ENCODE measurements around the gene HOXA6.

The HOXA6 gene

DNA sequence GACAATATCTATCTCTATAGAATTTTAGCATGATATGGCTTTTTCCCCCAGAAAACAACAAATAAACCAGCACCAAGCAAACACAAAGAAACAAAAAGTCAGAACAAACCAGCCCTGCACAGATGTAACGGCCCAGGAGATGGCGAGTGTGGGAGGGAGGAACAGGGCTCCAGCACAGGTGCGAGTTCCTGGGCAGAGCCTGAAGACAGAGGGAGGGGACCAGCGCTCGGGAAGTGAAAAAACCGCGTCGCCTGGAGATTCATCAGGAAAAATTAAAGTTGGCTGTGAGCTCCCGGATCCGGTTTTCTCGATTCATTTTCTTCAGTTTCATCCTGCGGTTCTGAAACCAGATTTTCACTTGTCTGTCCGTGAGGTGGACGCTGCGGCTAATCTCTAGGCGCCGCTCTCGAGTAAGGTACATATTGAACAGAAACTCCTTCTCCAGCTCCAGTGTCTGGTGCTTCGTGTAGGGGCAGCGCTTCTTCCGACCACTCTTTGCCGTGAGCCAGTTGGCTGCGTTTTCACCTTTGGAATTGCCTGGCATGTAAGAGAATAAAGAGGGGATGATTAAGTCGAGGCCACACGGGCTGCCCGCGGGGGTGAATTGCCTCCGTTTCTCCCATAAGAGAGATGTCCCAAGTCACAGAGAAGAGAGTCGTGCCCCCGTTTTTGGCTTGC is 24.2 kb upstream of the HOXA6 start:
- peak overlapping the region; percentile 83 for H3K27ac Mint-ChIP-seq
- no peak overlapping the region for H3K4me3 Mint-ChIP-seq
- peaks cover 7% of the 10 kb centered on the region for H3K4me1 Mint-ChIP-seq (ENCODE audit: low read depth)
- H3K36me3 Mint-ChIP-seq (ENCODE audit: low read depth), result peaks cover 2% of the 10 kb centered on the region
- peaks cover 61% of the 10 kb centered on the region for H3K27me3 Mint-ChIP-seq (ENCODE audit: low read depth)
- no peaks in the 10 kb centered on the region for H3K9me3 Mint-ChIP-seq

DNA sequence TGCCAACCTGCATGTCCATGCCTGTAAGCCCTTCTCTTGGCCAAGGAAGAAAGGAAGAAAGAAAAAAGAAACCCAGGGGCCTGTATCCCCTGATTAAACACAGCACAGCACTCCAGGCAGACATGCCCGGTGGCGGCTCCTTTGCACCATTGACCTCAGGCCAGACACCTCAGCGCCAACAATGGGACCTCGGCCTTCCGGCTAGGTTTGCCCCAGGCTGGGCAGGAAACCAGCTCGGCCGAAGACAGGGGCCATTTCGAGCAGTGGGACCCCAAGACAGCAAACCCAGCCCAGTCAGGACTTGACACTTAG is 23.7 kb upstream of the HOXA6 start:
- no peak overlapping the region for H3K4me3 Mint-ChIP-seq
- H3K36me3 Mint-ChIP-seq (ENCODE audit: low read depth), result peaks cover 2% of the 10 kb centered on the region
- H3K27me3 Mint-ChIP-seq (ENCODE audit: low read depth), result peaks cover 66% of the 10 kb centered on the region
- H3K27ac Mint-ChIP-seq, result peak overlapping the region; percentile 7
- H3K9me3 Mint-ChIP-seq, result no peaks in the 10 kb centered on the region
- H3K4me1 Mint-ChIP-seq (ENCODE audit: low read depth), result peaks cover 7% of the 10 kb centered on the region

DNA sequence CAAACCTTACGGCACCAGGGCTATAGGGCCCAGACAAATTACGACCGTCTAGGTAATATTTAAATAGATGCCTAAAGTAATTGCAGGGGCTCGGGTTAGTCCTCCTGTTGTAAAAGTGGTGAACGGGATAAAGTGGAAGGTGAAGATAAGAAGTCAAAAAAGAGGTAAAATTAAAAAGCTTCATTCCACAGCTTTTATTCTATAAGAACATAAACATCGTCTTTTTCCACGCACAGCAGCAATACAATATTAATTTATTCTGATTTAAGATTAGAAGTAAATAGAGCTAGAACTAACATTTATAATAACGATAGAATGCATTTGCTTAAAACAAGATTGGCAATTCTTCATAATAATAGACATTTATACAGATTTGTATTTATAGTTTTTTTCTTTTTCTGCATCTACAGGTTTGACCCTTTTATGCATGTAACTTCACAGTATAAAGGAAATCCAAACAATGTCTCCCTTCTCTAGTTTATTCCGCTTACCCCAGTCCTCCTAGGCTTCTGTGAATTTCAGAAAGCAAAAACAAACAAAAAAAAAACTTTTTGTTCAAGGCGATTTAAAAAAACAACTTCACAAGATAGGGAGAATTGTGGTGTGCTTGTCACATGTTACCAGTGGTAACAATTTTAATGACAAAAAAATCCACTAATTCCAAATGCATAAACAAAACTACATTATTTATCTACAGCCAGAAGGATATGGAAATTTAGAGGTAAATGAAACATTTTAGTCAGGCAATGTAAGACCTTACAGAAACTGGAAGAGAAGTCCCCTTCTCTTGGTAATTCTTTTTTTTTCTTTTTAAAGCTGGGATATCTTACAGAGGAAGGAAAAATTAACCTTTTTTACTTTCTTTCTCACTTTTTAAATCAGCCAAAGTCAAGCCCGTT is 23.1 kb upstream of the HOXA6 start:
- Mint-ChIP-seq H3K27ac (peak overlapping the region; percentile 7), H3K4me1 (ENCODE audit: low read depth) (peaks cover 7% of the 10 kb centered on the region), H3K4me3 (no peak overlapping the region), H3K36me3 (ENCODE audit: low read depth) (peaks cover 2% of the 10 kb centered on the region), H3K27me3 (ENCODE audit: low read depth) (peaks cover 72% of the 10 kb centered on the region), H3K9me3 (no peaks in the 10 kb centered on the region)

DNA sequence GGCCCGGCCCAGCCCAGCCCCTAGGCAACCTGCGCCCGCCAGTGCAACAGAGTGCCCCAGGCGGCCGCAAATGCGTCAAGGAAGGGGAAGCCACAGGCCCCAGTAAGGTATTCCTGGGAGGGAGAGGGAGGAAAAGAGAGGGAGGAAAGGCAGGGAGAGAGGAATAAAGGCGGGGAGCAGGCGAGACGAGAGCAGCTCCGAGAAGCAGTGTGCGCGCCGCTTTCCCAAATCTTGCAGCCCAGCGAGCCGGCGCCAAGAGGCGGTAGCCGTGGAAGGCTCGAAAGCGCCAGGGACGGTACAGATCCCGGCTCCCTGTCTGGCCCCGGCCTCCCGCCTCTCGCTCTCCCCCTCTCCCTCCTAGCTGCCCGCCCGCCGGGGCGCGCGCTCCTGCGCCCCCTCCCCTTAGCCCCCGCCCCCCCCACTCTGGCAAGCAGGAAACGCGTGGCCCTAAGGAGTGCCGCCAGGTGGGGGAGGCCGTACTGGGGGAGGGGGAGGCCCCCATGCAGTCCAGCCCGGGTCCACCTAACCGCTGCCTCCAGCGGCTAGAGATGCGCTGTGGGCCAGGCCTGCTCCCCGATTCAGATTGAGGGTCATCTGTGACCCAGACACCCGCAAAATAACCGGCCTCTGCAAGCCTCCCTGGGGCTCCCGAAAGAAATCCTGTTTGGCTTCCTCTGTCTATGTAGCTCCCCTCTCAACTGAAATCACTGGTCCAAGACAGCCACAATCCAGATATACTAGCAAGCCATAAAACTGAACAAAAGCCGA is 22.3 kb upstream of the HOXA6 start:
- no peak overlapping the region for H3K27ac Mint-ChIP-seq

DNA sequence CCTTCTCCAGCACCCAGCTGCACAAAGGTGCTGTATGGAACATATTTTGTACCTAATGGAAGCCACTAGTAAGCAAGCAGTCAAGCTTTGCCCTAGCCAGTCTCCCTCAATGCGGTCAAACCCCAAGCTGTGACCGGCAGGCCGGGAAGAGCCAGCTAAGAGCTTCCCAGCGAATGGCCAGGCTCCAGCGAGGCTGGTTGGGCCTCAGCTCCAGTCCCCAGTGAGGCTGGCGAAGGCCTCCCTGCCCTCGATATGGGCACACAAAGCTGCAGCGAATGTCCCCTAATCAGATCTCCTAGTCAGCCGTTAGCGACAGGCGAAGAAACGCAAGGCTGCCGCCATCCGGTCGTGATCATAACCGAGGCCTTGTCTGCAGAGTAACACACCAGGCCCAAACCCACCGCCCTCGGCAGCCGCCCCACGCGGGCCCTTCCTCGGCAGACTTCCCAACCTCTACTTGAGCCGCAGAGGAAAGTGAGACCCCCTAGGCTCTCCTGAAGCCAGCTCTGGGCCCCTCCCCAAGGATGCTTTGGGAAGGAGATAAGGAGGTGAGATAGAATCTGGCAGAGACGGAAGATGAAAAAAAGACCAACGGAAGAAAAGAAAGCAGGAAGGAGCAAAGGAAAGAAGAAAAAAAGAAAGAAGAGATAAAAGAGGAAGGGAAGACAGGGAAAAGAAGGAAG is 20.8 kb upstream of the HOXA6 start:
- Mint-ChIP-seq H3K36me3 (ENCODE audit: low read depth) (peaks cover 2% of the 10 kb centered on the region), H3K27me3 (ENCODE audit: low read depth) (peaks cover 83% of the 10 kb centered on the region), H3K27ac (peak overlapping the region; percentile 77), H3K4me1 (ENCODE audit: low read depth) (peaks cover 7% of the 10 kb centered on the region), H3K4me3 (no peak overlapping the region), H3K9me3 (no peaks in the 10 kb centered on the region)

More for the DNA sequence above, 22.3 kb upstream of the HOXA6 start:
- Mint-ChIP-seq H3K9me3 (no peaks in the 10 kb centered on the region), H3K4me1 (ENCODE audit: low read depth) (peaks cover 7% of the 10 kb centered on the region), H3K27me3 (ENCODE audit: low read depth) (peaks cover 72% of the 10 kb centered on the region), H3K4me3 (no peak overlapping the region), H3K36me3 (ENCODE audit: low read depth) (peaks cover 2% of the 10 kb centered on the region)

DNA sequence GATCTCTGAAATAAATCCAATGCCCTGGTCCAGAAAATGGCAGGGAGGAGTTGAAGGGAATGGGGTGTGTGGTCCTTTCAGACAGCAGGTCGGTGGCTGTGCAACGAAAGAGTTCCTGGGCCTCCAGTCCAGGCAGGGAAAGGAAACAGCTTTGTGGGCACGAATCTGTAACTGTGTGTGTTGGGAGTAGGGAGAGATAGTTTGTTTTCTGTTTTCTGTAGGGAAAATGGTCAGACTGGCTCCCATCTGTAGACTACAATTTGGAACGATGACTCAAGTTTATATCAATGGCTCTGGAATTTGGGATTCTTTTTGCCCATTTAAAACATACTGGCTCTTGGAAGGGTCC is 20.3 kb upstream of the HOXA6 start:
- no peak overlapping the region for H3K4me3 Mint-ChIP-seq
- H3K4me1 Mint-ChIP-seq (ENCODE audit: low read depth), result peaks cover 7% of the 10 kb centered on the region
- no peaks in the 10 kb centered on the region for H3K9me3 Mint-ChIP-seq
- peaks cover 2% of the 10 kb centered on the region for H3K36me3 Mint-ChIP-seq (ENCODE audit: low read depth)
- H3K27me3 Mint-ChIP-seq (ENCODE audit: low read depth), result peaks cover 88% of the 10 kb centered on the region
- H3K27ac Mint-ChIP-seq, result peak overlapping the region; percentile 26

DNA sequence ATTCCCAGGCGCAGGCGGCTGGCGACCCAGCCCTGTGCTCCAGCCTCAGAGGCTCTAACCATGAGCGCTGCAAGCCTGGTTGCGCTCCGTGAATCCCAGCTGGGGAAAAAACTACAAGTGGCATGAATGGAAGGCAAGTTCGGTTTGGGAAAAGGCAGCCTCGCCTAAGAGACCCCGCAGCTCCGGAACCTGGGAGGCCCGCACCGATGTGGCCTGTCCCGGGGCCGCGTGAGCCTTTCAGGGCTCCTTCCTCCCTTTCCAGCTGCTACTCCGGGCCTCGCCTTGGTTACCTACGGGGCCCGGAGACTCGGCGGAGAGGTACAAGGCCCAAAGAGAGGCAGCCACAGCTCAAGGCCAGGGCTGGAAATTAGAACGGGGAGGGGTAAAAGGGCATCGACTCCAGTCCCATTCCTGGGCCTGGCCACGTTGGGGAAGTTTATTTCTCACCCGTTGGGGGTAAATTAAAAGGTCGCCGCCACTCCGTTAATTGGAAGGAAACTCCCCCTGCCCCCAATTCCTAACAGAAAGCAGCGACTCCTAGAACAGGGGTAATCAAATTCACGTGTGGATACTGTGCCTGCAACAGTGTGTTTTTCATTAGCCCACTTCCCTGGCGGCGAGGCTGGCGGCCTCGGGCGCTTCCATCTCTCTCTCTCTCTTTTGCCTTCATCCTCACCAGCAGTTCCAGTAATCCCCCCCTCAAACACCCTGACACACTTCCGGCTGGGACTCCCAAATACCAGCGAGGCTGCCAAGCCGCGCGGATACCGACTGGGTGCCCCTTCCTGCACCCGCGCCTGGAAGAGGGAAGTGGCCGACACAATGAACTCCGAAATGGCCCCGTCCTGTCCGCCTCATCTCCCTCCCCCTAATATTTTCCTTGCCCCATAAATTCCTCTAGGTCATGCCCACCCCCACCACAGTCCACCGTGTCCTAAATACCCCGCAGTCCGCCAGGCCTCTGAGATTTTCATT is 19.2 kb upstream of the HOXA6 start:
- no peak overlapping the region for H3K4me3 Mint-ChIP-seq
- peak overlapping the region; percentile 34 for H3K27ac Mint-ChIP-seq
- peaks cover 5% of the 10 kb centered on the region for H3K4me1 Mint-ChIP-seq (ENCODE audit: low read depth)
- H3K27me3 Mint-ChIP-seq (ENCODE audit: low read depth), result peaks cover 91% of the 10 kb centered on the region
- peaks cover 2% of the 10 kb centered on the region for H3K36me3 Mint-ChIP-seq (ENCODE audit: low read depth)
- no peaks in the 10 kb centered on the region for H3K9me3 Mint-ChIP-seq

DNA sequence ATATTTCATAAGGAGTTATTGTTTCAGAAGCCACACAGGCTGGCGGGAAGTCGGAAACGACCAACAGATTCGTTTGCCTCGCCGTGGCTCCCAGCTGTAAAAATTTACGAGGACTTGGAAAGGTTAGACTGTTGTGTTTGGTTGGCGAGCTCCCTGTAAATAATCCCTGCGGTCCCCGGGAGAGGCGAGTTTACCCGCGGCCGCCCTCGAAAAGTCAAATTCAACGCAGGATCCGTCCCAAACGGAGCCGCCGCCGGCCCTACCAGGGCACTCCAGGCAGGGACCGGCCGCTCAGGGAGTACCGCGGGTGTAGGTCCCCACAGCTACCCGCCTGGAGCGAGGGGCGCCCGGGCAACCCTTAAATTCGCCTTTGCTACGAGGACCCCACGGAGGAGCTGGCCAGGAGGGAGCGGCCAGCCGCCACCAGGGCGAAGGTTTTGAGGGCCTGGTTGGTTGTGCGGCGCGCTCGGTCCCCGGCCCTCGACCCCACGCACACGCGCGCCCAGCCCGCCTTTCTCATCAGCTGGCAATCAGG is 18.5 kb upstream of the HOXA6 start:
- peaks cover 87% of the 10 kb centered on the region for H3K27me3 Mint-ChIP-seq (ENCODE audit: low read depth)
- peaks cover 5% of the 10 kb centered on the region for H3K4me1 Mint-ChIP-seq (ENCODE audit: low read depth)
- peaks cover 2% of the 10 kb centered on the region for H3K36me3 Mint-ChIP-seq (ENCODE audit: low read depth)
- H3K9me3 Mint-ChIP-seq, result no peaks in the 10 kb centered on the region
- no peak overlapping the region for H3K4me3 Mint-ChIP-seq
- peak overlapping the region; percentile 36 for H3K27ac Mint-ChIP-seq

DNA sequence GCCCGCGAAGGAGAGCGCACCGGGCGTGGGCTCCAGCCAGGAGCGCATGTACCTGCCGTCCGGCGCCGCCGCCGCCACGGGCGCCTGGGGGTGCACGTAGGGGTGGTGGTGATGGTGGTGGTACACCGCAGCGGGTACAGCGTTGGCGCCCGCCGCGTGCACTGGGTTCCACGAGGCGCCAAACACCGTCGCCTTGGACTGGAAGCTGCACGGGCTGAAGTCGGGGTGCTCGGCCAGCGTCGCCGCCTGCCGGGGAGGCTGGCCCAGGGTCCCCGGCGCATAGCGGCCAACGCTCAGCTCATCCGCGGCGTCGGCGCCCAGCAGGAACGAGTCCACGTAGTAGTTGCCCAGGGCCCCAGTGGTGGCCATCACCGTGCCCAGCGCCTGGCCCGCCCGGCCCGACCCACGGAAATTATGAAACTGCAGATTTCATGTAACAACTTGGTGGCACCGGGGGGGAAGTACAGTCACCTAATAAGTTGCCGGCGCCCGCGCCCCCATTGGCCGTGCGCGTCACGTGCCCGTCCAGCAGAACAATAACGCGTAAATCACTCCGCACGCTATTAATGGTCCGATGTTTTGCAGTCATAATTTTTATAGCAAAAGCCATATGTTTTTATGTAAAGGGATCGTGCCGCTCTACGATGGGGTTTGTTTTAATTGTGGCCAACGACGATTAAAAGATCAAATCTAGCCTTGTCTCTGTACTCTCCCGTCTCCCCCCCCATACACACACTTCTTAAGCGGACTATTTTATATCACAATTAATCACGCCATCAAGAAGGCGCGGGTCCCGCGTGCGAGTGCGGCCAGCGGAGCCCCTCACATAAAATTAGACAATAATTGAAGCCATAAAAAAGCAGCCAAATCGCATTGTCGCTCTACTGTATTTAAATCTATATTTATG is 17.8 kb upstream of the HOXA6 start, which contains the start of gene HOXA9:
TSS of gene HOXA9 (minus strand) at position 449 of the 907 bp plus-strand sequence. CDS start at position 369, 80 bp downstream.
- peak within 1 kb of the TSS; percentile 45 for H3K27ac Mint-ChIP-seq
- H3K4me1 Mint-ChIP-seq (ENCODE audit: low read depth), result peaks cover 5% of the 10 kb centered on the region
- H3K9me3 Mint-ChIP-seq, result no peaks in the 10 kb centered on the region

DNA sequence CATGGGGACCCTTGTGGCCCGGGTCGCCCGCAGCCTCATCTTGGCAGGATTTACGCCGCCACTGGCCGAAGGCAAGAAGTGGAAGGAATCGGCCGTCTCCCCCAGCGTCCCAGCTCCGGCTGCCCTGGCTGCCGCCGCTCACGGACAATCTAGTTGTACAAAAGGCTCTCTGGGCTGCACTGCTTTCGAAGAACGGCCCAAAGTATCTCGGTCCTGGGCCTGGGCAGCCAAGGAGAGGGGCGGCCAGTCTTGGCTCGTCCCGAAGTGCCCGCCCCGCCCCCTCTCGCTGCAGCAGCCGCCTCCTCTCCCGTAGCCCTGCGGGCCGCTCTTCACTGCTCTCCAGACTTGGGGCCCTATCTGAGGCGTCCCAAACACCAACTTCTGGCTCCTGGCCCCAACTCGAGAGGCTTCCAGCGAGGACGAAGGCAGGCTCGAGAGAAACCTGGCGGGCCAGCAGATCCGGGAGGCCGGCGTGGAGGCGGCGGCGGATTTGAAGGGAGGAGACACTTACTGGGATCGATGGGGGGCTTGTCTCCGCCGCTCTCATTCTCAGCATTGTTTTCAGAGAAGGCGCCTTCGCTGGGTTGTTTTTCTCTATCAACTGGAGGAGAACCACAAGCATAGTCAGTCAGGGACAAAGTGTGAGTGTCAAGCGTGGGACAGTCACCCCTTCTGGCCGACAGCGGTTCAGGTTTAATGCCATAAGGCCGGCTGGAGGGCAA is 17.0 kb upstream of the HOXA6 start:
- Mint-ChIP-seq H3K36me3 (ENCODE audit: low read depth) (peaks cover 2% of the 10 kb centered on the region), H3K4me1 (ENCODE audit: low read depth) (peaks cover 7% of the 10 kb centered on the region), H3K4me3 (no peak overlapping the region), H3K27me3 (ENCODE audit: low read depth) (peaks cover 87% of the 10 kb centered on the region), H3K27ac (peak overlapping the region; percentile 54), H3K9me3 (no peaks in the 10 kb centered on the region)

More for the DNA sequence above, 17.8 kb upstream of the HOXA6 start, which contains the start of gene HOXA9:
- H3K4me3 Mint-ChIP-seq, result no peak within 1 kb of the TSS
- peaks cover 2% of the 10 kb centered on the region for H3K36me3 Mint-ChIP-seq (ENCODE audit: low read depth)
- H3K27me3 Mint-ChIP-seq (ENCODE audit: low read depth), result peaks cover 84% of the 10 kb centered on the region

DNA sequence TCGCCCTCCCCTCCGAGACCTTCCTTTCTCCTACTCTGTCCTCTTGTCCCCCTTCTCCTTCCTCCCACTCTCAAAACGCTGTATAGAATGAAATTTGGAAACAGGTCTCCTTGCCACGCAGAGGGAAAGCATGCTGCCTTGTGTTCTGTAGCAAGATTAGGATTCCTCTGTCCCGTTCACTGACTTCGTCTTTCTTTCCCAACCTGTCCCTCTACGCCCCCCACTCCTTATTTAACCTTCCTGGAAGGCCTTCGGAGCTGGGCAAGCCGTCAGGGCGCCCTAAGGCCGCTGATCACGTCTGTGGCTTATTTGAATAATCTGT is 16.4 kb upstream of the HOXA6 start:
- Mint-ChIP-seq H3K4me3 (no peak overlapping the region), H3K4me1 (ENCODE audit: low read depth) (peaks cover 7% of the 10 kb centered on the region), H3K27me3 (ENCODE audit: low read depth) (peaks cover 90% of the 10 kb centered on the region), H3K9me3 (no peaks in the 10 kb centered on the region), H3K36me3 (ENCODE audit: low read depth) (peaks cover 2% of the 10 kb centered on the region), H3K27ac (peak overlapping the region; percentile 54)
